DMS53 (cell line): ENCODE results near the gene C15orf39.

ENCODE experiments used
- DNase-seq: peaks from one replicate; lab custom pipeline; 2025; lab: John Stamatoyannopoulos, UW

The C15orf39 gene

DNA sequence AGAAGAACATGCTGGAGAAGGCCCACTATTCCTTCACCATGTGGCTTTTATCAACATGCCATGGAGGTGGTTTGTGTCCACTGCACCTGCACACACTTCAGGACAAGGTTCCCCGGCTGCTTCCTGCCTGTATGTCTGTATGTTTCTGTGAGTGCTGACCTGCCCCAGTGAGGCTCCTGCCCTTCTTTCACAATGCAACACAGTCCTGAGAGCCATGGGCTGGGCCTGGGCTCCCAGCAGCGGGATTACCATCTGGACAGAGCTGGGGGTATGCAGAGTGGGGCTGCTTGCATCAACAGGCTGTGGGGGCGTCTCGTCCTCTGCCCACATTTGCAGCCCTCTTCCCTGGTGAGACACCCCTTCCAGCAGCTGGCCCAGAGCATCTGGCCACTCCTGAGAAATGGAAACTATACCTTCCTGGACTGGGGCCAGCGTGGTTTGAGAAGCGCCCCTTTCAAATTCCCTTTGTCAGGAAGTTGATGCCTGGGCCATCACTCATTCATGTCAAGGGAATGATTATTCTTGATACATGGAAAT lies 29.3 kb upstream of the C15orf39 start:
- DNase-seq: no peak

- no peak for DNase-seq
These were observed 27.6 kb upstream of the C15orf39 start for GRCh38 chr15:75174102-75174501.

- DNase-seq: no peak
These were observed 27.0 kb upstream of the C15orf39 start for GRCh38 chr15:75174729-75175128.

- DNase-seq: no peak
These were observed 25.3 kb upstream of the C15orf39 start for GRCh38 chr15:75176396-75176761.

DNA sequence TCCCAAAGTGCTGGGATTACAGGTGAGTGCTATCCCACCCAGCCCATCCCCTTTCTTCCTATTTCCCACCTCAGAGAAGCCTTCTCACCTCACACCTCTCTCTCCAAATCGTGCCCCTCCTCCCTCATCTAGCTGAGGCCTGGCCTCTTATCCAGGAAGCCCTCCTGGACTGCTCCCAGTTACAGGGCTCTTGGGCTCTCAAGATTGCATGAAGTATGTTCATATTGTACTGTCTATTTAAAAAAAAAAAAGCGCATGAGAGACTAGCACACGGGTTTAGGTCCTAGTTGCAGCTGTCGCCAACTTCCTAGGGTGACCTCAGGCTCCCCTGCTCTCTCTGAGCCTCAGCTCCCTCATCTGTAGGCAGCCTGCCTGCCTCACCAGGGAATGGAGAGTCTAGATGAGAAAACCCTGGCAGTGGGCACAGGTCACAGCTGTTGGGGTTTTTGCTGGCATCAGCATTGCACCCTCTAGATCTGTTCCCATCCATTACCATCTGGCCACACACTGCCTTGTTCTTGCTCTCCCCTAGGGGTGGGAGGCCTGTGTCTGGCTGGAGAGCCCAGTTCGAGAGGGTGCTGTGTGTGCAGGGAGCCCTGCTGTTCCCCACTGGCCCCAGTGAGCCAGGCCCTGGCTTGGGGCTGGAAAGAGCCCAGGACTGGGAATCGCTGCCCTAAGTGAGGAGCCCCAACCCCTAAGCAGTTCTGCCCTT lies 24.2 kb upstream of the C15orf39 start:
- no peak for DNase-seq

- DNase-seq: no peak
These were observed 23.3 kb upstream of the C15orf39 start for GRCh38 chr15:75178171-75178937.

GRCh38 chr15:75178938-75179745 lies 22.5 kb upstream of the C15orf39 start:
- no peak for DNase-seq

DNA sequence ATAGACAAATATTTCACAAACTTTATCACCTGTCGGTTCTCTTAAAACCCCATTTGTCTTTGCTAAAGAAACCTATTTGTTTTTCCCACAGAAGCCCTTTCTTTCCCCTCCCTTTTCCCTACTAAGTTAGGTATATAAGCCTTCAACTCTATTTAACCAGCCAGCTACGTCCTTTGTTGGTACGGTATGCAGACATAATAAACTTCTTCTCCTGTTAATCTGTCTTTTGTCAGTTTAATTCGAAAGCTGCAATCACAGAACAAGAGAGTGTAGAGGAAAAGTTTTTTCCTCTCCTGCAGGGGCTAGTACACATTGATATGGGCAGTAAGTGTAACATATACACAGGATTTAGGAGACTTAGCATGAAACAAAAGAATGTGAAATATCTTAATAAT lies 21.9 kb upstream of the C15orf39 start:
- no peak for DNase-seq

GRCh38 chr15:75181780-75182179 lies 19.9 kb upstream of the C15orf39 start:
- DNase-seq: no peak

DNA sequence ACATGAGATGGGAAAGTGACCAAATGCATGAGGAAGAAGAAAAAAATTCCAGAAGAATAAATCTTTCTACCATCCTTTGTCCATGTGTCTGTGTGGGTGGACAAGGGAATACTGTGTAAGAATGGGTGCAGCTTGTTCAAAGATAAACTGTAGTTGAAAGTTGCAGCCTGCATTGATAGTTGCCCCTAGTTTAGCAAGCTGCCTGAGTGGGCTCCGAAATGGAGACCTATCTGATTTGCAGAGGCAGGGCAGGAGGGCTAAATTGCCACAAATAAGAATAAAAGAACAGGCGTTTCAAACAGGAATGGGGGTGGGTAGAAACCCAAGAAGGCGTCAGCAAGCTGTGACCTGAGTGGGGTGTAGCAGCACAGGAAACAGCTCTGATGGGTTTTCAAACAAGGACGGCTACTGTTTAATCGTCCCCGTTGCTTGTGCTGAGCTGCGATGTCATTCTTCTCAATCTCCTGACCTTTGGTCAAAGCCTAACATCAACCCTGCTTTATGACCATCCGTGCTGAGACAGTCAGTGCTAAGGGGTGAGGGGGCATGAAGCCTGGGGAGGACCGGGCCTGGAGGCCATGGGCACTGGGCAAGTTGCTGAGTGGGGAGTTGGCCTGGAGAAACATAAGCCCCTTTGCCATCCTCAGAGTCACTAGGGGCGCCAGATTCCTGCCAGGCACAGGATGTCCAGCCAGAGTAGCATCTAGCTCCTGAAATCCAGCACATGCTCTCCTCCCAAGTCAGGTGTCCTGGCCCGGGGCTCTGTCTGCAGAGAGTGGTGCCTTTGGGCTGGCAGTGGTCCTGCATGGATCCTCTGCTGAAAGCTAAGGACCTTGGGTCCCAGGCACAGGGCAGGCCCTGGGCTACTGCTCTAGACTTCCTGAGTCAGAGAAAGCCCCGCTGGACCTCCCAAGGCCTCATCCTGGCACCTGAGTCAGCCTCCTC lies 19.2 kb upstream of the C15orf39 start:
- DNase-seq: no peak

GRCh38 chr15:75185271-75186029 lies 16.2 kb upstream of the C15orf39 start:
- DNase-seq: no peak

DNA sequence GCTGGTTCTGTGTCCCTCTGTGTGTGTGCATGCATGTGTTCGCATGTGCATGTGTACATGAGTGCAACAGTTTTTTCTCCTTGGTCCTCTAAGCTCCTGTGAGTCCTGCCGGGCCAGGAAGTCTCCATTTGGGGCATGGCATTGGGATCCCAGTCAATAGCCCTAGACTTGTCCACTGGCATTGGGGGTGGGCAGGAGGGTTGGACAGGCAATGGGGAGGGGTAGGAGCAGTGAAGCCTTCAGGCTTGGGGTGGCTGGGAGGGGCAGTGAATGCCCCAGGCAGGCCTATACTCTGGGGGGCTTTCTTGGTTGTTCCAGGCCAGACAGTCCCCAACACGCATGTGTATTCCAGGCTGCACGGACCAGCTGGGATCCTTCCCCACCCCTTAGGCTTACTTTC lies 15.6 kb upstream of the C15orf39 start:
- DNase-seq: no peak

DNA sequence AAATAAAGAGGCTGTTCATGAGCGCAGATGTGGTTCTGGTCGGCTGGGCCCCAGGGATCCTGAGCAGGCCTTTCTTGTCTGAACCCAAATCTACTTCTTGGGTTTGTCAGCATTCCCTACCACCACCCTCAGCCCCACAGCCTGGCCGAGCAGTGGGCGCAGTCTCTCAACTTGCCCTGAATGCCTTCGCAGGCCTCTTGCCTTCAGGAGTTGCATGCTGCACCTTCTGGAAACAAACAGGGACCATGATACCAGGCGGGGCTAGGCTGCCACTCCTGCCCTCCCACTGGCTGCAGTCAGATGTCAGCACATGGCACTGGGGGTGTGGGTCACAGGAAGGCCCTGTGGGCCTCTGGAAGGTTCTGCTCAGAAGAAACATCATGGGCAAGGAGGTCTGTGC lies 13.2 kb upstream of the C15orf39 start:
- DNase-seq: no peak

DNA sequence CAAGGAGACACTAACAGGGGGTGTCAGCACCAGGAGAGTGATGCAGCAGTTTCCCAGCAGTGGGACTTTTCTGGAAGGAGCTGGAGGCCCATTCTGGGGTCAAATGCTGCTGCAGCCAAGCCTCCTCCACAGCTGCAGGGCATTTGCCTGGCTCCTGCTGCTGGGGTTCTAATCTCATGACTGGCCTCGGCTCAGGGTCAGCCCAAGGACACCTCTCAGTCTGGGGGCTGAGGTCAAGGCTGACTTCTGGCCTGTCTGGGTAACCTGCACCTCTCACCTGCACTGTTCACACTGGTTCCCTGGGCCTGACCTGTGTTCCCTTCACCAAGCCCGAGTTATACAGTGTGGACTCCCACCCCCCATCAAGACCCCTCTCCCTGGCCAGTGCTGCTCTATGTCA lies 10.4 kb upstream of the C15orf39 start:
- DNase-seq: no peak

DNA sequence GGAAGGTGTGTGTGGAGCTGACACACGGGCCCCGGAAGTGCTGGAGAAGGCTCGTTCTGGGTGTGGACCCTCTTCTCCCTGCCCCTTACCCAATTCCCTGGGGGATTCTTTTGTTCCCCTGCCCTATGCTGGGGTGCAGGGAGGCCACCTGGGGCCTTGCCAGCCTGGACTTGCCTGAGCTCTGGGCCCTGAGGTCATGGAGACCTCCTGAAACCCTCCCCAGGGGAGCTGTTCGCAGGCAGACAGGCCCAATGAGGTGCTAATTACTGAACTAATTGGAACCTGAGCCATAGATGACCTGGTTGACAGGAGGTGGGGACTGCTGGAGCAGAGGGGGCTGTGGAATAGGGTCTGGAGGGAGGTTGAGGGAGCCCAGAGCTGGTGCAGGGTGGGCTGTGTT lies 9.4 kb upstream of the C15orf39 start:
- DNase-seq: no peak

GRCh38 chr15:75193272-75193671 lies 8.4 kb upstream of the C15orf39 start:
- DNase-seq: no peak

- DNase-seq: no peak
These were observed 7.7 kb upstream of the C15orf39 start for GRCh38 chr15:75193976-75194375.

DNA sequence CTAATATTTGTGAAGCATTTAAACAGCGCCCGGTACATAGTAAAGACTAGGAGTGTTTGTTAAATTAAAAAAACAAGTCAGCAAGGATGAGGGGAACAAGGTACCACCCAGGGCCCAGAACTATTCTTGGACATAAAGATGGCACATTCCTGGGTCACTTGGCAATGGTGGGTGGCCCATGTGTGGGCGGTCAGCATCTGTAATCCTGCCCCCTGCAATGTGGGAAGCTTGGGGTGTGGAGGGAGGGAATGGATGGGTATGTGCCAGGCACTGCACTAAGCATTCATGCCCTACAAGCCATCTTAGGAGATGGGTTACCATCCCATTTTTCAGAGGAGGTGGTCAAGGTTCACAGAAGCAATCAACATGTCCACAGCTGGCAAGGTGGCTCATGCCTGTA lies 7.3 kb upstream of the C15orf39 start:
- DNase-seq: no peak

GRCh38 chr15:75195122-75195765 lies 6.4 kb upstream of the C15orf39 start:
- peak; percentile 87 for DNase-seq

- DNase-seq: peak; percentile 78
These were observed 5.9 kb upstream of the C15orf39 start for GRCh38 chr15:75195766-75196241.
